Type B pancreatic cell (in vitro differentiated cells): ENCODE data around the gene RPA1. TPM values are rescaled to one million over a fixed set of nuclear protein-coding genes. Genes with fewer than 3 reads are reported as not detected.

Experiments used
- DNase-seq: peaks from one replicate; pipeline ENCODE4 v3.0.0; 2021; ENCODE audit warnings: mixed read lengths; ENCODE audit not compliant: unreplicated experiment; ENCODE audit errors: extremely low spot score
- H3K27ac Mint-ChIP-seq: 2 replicates; pipeline ENCODE4 v1.8.0; 2021; ENCODE audit warnings: mild to moderate bottlenecking, mixed read lengths
- H3K27me3 Mint-ChIP-seq: 2 replicates; pipeline ENCODE4 v1.8.0; 2021; ENCODE audit warnings: mixed read lengths
- H3K36me3 Mint-ChIP-seq: 2 replicates; pipeline ENCODE4 v1.8.0; 2021; ENCODE audit warnings: mixed read lengths
- H3K4me1 Mint-ChIP-seq: one replicate; pipeline ENCODE4 v1.8.0; 2021; ENCODE audit warnings: mixed read lengths; ENCODE audit not compliant: unreplicated experiment
- H3K4me3 Mint-ChIP-seq: 2 replicates; pipeline ENCODE4 v1.8.0; 2021; ENCODE audit warnings: mild to moderate bottlenecking, mixed read lengths
- H3K9me3 Mint-ChIP-seq: 2 replicates; pipeline ENCODE4 v1.8.0; 2021; ENCODE audit warnings: mixed read lengths
- CTCF ChIP-seq: fragments of 200-600 bp; sonication (generic); conservative IDR thresholded peaks from 2 replicates; pipeline ENCODE4 v1.5.0; 2021; ENCODE audit warnings: antibody characterized with exemption, mild to moderate bottlenecking
- total RNA-seq: library from RNA; stranded (reverse); gene quantifications from 2 replicates; pipeline ENCODE4 v1.2.1, GENCODE V29; 2021; ENCODE audit warnings: low replicate concordance

Gene RPA1
- total RNA-seq, 1 donor from 2014 or later = 129 TPM

DNA sequence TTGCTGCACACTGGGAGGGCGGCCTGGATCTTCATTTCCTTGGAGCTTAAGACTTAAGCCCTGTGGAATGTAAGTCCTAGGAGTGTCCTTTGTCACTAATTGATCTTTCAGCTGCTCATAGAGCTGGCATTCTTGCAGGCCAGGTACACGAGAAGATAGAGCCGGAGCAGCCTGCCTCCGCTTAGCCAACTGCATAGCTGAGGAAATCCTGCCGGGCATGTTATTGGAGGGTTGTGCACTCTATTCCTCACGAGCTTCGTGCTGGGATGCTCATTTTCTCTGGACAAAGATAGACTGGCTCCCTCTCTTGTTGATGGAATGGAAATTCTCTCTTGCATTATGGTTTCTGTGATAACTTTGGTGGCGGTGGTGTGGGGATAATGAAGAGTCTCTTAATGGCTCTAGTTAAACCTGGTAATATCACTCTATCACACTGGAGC is 76.9 kb downstream of the RPA1 start:
- no peak for TF ChIP-seq CTCF
- no peak for DNase-seq
- Mint-ChIP-seq H3K4me1 (peaks cover 36% of the 10 kb centered on the region), H3K27ac (peak overlapping the region; percentile 27), H3K9me3 (no peaks in the 10 kb centered on the region), H3K36me3 (no peaks in the 10 kb centered on the region), H3K4me3 (peak overlapping the region; percentile 39), H3K27me3 (peaks cover 70% of the 10 kb centered on the region)

GRCh38 chr17:1907216-1907631 is 77.4 kb downstream of the RPA1 start:
- no peak for DNase-seq
- H3K27ac Mint-ChIP-seq = no peak overlapping the region
- H3K9me3 Mint-ChIP-seq = no peaks in the 10 kb centered on the region
- no peak for TF ChIP-seq CTCF
- peaks cover 36% of the 10 kb centered on the region for H3K4me1 Mint-ChIP-seq
- peaks cover 76% of the 10 kb centered on the region for H3K27me3 Mint-ChIP-seq
- H3K4me3 Mint-ChIP-seq = no peak overlapping the region
- no peaks in the 10 kb centered on the region for H3K36me3 Mint-ChIP-seq

DNA sequence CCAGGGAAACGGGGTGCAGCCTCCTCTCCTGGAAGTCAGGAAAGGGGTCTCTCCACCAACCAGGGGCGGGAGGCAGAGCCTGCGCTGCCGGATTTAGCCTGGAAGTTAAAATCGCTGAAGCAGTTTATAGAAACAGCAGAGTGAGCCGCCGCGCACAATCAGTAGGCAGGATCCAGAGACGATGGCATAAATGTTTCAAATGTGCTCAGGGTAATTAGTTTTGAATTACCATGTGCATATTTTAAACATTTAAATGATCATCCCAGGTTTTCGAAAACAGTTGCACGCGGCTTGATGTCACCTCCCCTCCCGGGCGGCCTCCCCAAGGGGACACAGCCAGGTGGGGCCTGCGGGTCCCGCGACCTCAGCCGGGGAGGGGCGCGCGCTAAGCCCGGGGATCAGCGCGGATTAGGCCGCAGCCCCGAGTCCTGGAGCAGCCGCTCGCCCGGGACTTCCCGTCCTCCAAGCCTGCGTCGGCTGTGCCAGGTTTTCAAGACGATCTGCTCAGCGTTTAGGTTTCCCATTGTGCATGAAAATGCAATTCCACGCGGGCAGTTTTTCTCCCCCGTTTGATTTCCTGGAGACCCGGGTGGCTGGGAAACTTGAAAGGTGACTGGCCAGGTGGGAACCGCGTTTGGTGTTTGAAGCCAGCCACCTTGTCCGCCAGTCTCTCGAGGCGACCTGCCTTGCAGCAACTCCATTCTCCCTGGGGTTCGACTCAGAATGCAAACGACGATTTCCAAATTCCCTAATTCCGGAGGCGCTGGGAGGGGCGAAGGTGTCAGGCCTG is 78.3 kb downstream of the RPA1 start:
- Mint-ChIP-seq H3K27ac (no peak overlapping the region), H3K9me3 (no peaks in the 10 kb centered on the region), H3K36me3 (no peaks in the 10 kb centered on the region), H3K27me3 (peaks cover 80% of the 10 kb centered on the region), H3K4me1 (peaks cover 36% of the 10 kb centered on the region), H3K4me3 (peak overlapping the region; percentile 82)
- no peak for TF ChIP-seq CTCF
- no peak for DNase-seq

- H3K9me3 Mint-ChIP-seq = no peaks in the 10 kb centered on the region
- no peaks in the 10 kb centered on the region for H3K36me3 Mint-ChIP-seq
- peak overlapping the region; percentile 82 for H3K4me3 Mint-ChIP-seq
- peaks cover 81% of the 10 kb centered on the region for H3K27me3 Mint-ChIP-seq
- no peak for DNase-seq
- TF ChIP-seq CTCF = peak; percentile 87
- H3K27ac Mint-ChIP-seq = no peak overlapping the region
- peaks cover 36% of the 10 kb centered on the region for H3K4me1 Mint-ChIP-seq
These were observed 79.0 kb downstream of the RPA1 start for GRCh38 chr17:1908699-1909309.

DNA sequence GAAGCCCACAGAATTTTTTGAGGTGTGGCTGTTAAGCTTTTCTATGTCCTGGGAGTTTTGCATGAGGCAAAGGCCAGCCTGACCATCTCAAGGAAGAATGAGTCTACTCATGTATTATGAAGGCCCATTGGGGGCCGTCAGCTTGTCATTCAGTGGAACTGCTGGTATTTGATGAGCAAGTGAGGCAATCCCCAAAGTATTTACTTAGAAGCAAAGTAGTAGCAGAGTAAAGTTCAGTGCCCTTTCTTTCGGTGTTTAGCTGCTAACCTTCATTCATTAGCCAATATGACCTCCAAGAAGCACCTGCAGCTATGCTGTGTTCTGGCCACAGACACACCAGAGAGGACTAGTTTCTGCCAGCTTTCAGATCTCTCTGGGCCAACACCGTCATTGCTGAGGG is 80.2 kb downstream of the RPA1 start:
- no peak for DNase-seq
- Mint-ChIP-seq H3K4me1 (peaks cover 26% of the 10 kb centered on the region), H3K4me3 (no peak overlapping the region), H3K36me3 (no peaks in the 10 kb centered on the region), H3K27ac (no peak overlapping the region), H3K27me3 (peaks cover 72% of the 10 kb centered on the region), H3K9me3 (no peaks in the 10 kb centered on the region)
- no peak for TF ChIP-seq CTCF
